CD4-positive, alpha-beta T cell treated with Interleukin-15 for 4 hours (primary cell): ENCODE results near the gene JAKMIP2.
A peak's percentile ranks its signal among the peaks of the same experiment; 100 is the strongest.
"Not testable (repeated sequence)": the region's sequence is repeated elsewhere in the genome, so short reads cannot be mapped to it uniquely, and the experiment has no call there.

Experiments used
- DNase-seq: peaks from one replicate; pipeline ENCODE4 v3.0.0-alpha.2; 2020; ENCODE audit warnings: low spot score

JAKMIP2 gene

DNA sequence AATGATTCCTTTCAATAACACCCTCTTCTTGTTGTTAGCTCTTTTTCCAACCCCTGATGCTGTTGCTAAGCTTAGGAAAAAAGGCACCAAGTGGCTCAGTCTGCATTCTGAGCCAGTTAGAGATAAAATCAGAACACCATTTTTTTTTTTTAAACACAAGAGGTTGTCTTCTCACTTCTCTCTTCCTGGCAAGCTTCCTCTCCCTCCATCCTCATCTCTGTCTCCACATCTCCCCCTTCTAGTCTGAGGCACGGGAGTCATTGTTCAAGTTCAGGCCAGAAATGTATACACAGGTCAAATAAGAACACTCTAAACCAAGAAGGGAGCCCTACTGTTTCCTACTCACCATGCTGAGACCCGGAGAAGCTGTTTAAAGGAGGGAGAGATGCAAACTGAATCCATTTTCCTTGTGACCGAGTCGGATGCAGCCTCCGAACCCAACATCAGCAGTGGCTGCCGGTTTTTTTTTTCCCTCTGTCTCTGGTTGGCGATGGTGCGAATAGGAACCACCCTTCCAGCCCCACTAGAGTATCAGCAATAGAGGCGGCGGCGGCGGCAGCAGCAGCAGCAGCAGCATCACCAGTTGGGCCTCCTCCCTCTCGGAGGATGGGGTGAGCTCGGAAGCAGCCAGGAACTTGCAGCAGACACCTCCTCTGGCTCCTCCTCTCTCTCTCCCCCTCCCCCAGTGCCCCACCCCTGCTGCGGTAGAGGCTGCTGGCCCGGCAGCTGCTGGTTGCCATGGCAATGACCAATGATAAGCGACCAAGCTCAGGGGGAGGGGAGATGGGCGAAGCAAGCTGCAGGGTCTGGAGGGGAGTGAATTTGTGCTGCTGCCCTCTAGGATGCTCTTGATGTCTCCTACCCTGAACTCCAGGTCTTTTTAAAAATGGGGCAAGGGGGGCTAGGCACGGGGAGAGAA is at the start of gene JAKMIP2:
Gene JAKMIP2 (minus strand): TSS at position 619 of the 919 bp plus-strand sequence. CDS start 110,922 bp downstream, outside the sequence.
- DNase-seq = peak; percentile 93

DNA sequence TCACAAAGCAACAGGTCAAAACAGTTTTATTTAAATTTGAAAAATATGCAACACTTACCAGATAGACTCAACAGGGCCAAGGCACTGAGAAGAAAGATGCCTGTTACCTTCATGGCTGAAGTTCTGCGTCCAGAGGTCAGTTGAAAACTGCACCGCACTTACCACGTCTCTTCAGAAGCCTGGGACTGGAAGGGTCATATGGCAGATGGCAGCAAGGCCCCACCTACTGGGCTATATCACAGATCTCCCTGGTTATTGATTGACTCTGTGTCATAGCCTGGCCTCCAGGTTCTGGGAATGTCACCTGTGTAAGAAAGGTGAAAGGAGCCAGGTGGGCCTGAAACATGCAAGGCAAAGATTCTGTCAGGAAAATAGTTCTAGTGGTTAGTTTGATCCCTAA is 48.9 kb upstream of the JAKMIP2 start, which contains the start of gene SPINK1:
Gene SPINK1 (minus strand): TSS at position 207 of the 400 bp plus-strand sequence. CDS start 94 bp downstream, at position 113.
- DNase-seq = no peak

DNA sequence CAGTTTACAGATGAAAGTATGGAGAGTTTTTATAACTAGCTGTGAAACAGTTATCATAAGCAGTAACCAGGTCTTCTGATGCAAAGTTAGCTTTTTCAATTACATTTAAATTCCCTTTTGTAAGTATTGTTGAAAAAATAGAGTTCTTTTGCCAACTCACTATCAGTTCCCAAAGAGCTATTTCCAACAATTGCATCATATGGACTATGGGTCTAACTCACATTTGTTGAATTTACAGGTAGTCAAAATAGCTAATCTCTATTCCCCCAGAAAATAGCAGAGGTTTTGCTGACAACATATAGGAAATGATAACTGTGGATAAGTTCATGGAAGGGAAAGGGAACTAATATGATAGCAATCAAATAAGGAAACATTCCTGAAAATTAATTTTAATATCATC is 47.5 kb upstream of the JAKMIP2 start:
- DNase-seq = no peak

DNA sequence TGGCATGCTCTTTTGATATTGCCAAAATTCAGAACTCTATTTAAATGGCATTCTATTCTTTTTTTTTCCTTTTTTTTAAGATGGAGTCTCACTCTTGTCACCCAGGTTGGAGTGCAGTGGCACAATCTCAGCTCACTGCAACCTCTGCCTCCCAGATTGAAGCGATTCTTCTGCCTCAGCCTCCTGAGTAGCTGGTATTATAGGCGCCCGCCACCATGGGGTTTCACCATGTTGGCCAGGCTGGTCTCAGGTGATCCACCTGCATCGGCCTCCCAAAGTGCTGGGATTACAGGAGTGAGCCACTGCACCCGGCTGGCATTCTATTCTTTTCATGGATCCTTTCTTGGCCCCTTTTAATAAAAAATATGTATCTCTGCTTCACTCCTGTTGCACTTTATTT is 44.5 kb upstream of the JAKMIP2 start:
- DNase-seq = not testable (repeated sequence)

DNA sequence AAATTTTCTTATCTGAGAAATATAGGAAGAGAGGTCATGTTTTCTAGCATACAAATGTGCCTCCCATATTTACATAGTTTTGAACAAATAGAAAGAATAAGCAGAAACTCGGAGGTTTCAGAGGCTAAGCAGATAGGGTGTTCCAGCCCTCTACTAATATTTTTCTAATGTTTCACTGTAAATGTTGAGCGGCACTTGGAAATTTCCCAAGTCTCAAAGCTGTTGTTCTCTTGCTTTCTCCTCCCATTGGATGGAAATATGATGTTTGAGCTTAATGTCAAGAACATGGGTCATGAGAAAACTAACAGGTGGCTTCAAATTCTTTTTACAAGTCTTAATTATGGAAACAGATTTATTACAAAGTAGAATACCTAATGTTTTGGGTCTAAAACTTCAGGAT is 43.8 kb upstream of the JAKMIP2 start:
- no peak for DNase-seq

DNA sequence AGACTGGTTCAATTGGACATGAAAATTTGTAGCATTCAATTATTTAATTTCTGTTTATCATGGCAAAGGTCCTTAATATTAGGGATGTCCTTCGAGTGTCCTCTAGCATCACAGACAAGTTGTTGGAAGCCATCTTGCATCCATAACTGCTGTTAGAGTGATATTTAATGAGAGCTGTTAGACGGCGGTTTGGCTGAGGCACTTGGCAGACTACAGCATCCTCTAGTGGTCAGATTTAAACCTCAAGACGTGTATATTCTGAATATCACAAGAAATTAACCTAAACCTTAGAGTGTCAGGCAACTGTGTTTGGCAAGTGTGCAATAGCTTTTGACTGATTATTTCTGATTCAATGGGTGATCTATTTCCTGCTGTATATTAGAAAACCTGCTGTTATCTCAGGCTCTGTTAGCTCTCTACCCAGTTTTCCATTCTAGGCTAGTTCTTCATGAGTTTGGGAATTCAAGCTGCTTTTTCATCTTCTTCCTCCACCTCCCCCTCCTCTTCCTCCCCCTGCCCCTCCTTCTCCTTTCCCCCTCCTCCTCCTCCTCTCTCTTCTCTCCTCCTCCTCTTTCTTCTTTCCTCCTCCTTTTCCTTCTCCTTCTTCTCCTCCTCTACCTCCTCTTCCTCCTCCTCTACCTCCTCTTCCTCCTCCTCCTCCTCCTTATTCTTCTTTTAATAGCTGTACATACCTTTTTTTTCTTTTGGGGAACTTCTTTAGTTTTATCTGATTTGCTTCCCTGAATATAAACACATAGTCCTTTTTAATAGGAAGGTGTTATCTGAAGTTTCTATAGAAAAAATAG is 40.4 kb upstream of the JAKMIP2 start:
- peak; percentile 57 for DNase-seq

DNA sequence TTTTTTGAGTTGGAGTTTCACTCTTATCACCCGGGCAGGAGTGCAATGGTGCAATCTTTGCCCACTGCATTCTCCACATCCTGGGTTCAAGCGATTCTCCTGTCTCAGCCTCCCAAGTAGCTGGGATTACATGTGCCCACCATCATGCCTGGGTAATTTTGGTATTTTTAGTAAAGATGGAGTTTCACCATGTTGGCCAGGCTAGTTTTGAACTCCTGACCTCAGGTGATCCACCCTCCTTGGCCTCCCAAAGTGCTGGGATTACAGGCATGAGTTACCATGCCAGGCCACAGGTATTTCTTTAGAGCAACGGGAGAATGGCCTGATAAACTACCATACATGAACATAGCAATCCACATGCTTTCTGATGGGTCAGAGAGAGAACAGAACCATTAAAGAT is 39.7 kb upstream of the JAKMIP2 start:
- not testable (repeated sequence) for DNase-seq

DNA sequence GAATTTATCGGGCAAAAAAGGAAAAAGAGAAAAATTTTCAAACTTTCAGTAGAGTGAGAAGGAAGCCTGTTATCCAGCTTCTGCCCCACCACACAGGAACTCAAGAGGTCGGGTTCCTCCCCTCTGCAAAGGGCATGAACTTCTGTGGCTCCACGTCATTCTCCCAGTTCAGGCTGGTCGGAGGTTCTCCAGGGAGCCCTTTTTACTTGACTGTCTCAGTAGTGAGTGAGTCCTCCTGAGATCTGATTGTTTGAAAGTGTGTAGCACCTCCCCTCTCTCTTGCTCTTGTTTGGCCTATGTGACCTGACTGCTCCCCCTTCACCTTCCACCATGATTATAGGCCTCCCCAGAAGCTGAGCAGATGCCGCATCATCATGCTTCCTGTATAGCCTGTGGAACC is 39.2 kb upstream of the JAKMIP2 start:
- DNase-seq = no peak

DNA sequence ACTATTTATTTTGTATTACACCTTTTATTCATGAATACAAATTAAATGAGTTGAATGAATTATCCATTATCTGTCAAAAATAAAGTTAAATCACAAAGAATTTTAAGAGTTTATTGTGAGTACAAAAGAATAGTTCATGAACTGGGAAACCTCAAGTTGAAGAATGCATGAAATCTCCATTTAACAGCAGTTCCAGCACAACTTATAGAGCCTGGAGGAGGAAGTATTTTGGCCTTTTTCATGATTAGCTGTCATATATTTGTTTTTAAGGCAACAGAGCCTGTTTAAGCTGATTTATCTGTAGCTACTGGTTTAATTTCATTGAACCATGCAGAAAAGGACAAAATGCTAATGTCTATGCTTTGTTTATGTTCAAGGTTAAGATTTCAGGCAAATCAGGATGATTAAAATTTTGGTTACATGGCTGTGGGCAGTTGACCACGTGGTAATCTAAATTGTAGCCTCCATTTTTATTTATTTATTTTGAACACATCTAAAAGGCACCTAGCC is 36.8 kb upstream of the JAKMIP2 start:
- no peak for DNase-seq

DNA sequence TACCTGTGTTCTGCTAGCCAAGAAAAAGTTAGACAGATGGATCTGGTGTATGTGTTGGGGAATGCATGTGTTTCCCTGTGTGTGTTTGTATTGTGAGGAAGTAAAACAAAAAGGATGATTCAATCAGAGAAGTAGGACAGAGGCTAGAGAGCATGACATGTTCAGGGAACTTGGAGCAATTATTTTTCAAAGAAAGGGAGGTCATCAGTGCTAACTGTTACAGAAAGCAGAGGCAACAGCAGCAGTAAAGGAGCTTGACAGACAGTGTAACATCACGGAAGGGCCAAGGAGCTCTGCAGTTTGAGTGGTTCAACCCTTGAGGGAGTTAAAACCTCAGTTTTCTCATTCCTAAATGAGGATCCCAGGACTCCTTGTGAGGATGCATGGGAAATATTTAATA is 35.8 kb upstream of the JAKMIP2 start:
- no peak for DNase-seq

DNA sequence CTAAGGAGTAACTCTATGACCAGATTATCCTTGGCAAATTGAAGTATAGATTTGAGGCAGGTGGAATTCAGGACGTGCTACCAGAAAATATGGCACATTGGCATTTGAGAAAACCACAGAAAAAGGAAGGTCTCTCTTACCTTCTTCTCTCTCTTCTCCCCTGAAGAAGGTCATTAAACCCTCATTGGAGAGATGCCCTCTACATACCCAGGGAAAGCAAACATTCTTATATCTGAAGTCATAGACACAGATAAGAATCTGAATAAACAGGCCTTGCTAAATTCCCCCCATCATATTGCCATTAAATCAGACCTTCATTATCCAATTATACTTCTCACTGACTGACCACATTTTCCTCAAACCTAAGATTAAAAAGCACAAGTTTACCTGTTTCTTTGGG is 31.2 kb upstream of the JAKMIP2 start:
- no peak for DNase-seq

DNA sequence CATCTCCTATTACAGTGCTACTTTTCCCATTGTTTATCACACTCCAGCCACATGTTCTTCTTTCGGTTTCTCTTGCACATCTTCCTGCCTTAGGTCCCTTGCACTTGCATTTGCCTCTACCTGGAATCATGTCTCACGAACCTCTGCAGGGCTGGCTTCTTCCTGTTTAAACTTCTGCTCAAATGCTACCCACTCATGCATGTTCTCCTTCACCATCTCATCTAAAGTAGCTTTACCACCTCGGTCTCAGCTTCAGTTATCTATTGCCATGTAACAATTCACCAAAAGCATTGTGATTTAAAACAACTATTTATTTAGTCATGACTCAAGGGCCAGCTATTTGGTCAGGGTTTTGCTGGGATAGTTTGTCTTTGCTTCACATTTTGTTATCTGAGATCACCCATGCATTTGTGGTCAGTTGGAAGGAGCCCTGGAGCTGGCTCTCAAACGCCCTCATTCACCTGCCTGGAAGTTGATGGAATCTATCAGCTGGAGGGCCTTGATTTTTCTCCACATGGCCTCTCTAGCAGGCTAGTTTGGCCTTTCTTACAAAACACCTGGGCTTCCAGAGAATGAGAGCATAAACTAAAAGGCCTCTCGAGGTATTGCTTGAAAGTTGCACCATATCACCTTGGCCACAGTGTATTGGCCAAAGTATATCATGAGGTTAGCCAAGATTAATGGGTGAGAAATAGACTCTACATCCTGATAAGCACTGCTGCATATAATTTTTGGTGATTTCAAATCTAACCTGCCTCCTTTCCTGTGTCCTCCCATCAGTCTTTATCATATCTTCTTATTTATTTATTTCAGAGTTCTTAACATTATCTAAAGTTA is 27.5 kb upstream of the JAKMIP2 start:
- no peak for DNase-seq

DNA sequence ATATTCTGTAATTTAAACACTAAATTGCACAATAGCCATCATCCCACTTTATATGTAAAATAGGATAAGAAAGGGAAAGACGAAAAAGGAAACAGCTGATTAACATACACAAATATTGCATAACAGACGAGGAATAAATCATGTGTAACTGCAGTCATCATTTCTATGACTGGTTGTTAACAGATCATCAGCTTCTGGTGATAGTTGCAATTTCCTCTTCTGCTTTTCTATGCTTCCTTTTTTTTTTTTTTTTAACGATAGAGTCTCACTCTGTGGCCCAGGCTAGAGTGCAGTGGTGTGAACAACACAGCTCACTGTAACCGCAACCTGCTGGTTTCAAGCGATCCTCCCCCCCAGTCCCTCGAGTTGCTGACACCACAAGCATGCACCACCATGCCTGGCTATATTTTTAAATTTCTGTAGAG is 22.5 kb upstream of the JAKMIP2 start:
- DNase-seq = peak; percentile 28

DNA sequence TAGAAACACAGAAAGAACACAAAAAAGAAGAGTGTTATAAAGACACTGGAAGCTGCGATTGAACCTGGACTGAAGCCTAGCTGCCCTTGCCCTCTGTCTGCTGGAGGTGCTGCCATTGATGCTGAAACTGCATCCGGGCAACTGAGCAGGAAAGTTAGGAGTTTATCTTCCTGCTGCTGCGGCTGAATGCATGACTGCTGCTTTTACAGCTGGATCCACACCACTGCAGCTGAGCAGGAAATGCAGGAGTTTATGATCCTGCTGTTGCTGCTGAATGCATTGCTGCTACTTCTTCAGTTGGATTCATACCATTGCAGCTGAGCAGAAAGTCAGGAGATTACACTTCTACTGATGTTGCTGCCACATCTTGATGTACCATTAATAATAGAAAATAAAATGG is 21.8 kb upstream of the JAKMIP2 start:
- no peak for DNase-seq

DNA sequence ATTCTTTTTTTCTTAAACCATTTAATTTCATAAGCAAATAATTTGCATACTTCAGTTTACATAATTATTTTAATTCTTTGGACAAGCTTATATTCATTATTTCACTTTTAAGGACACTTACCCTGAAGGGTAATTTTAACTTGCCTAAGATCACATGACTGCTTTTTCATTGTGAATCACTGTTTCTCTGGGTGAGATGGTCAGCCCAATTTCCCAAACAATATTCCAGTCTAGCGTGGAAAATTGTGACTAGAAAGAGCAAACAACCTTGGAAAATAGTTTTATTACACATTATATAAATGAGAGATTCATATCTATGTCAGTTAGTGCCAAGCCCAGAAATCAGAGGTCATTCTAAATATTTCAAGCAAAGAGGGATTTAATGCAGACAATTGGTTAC is 21.4 kb upstream of the JAKMIP2 start:
- no peak for DNase-seq

DNA sequence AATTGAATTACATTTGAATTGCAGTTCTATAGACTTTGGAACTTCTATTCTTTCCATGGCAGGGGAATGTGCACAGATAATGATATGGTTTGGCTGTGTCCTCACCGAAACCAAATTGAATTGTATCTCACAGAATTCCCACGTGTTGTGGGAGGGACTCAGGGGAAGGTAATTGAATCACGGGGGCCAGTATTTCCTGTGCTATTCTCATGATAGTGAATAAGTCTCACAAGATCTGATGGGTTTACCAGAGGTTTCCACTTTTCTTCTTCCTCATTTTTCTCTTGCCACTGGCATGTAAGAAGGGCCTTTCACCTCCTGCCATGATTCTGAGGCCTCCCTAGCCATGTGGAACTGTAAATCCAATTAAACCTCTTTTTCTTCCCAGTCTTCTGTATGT is 20.6 kb upstream of the JAKMIP2 start:
- DNase-seq = not testable (repeated sequence)

DNA sequence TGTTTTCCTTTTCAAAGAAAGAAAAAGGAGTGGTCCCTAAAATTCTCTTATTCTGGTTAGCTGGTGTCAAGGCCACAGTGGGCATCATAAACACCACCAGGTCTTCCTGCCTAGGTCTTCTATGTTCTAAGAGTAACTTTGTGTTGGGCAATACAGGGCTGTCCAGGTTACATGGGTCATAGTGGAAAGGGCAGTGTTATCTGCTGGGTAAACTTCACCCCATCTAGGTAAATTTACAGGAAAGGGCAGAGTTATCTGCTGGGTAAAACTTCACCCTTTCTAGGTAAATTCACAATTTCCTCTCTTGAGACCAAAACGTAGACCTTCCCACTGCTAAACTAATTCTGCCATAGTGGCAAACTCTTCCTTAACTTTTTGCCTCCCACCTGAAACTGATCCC is 18.9 kb upstream of the JAKMIP2 start:
- no peak for DNase-seq

DNA sequence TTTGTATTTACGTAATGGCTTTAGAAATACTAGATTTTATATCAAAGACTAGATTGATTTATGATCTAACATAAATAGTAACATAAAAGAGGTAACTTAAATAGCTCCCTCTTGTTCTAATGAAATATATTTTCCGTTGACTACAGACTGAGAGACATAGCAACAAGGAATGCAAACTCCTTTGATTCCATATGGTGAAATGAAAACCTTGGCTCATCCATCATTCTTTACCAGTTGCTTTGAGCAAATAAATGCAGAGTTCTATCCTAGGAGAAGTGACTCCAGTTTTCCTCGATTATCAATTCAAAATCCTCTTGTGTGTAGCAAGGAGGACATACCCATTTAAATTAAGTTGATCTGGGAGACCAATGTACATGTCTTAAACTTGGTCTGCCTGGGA is 18.0 kb upstream of the JAKMIP2 start:
- no peak for DNase-seq

DNA sequence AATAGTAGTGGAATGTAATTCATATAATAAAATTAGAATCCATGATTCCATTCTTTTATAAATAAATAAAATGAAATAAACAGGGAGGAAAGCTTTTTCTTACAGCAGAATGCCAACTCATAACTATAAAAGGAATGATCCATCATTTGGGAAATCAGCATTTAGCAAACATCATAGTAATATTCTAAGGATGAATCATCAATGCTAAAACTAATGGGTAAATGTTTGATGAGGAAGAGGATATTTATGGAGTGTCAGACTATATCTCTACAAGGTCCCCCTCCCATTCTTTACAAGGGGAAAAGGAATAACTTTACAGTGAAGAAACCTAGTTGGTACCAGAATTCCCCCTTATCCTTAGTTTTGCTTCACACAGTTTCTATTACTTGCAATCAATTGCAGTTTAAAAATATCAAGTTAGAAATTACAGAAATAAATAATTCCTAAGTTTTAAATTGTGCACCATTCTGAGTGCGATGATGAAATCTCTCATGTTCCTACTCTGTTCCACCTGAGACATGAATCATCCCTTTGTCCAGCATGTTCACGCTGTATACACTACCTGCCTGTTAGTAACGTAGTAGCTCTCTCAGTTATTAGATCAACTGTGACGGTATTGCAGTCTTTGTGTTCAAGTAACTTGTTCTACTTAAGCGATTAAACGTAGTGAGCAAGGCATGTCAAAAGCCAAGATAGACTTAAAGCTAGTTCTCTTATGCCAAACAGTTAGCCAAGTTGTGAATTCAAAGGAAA is 14.2 kb upstream of the JAKMIP2 start:
- no peak for DNase-seq

DNA sequence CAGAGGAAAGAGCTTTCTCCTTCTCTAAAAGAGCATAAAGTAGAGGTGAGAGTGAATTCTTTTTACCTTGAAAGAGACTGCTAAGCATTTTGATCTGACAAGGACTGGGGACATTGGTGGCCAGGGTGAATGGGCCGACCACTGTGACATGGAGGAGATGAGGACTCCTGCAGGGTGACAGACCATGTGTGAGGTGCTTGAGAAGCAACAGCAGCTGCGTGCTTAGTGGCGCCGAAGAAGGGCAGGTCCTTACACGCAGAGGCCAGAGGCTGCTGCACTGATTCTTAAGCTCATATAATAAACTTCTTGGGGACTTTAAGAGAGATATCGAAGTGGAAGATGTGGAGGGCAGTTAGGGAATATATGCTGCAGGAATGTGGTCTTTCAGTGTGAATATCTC is 8.7 kb upstream of the JAKMIP2 start:
- no peak for DNase-seq

DNA sequence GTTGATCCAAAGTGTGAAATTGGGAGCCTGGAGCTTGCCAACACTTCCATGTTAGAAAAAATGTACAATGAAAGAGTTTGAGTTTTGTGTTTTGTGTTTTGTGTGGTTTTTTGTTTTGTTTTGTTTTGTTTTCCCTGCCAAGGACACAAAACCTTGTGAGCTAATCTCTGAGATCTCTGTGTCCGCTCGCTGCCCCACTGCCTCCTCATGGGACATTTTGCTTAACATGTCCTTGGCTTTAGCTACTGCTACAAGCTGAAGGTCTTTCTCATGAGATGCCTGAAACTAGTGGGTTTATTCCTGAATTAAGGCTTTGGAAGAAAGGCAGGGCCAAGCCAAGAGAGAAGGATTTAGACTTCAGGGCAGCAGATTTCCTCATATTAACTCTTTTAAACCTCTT is 7.3 kb upstream of the JAKMIP2 start:
- DNase-seq = no peak
